Omental fat pad (tissue), 4 donors: ENCODE data around the gene PLD1. TPM values are rescaled to one million over a fixed set of nuclear protein-coding genes. Genes with fewer than 3 reads are reported as not detected.

Experiments used
- ATAC-seq: fragments of 150-250 bp; one replicate; pipeline ENCODE4 v1.9.1; 2016; ENCODE audit warnings: mild to moderate bottlenecking, moderate library complexity; ENCODE audit not compliant: low FRiP score
- DNase-seq: peaks from one replicate; pipeline ENCODE4 v3.0.0-alpha.2; 2019; ENCODE audit warnings: low spot score
- CTCF ChIP-seq, 3 donors: fragments of 450-650 bp; IDR thresholded peaks; one replicate each; pipeline ENCODE4 v1.5.1; 2016 to 2017; ENCODE audit warnings: antibody characterized with exemption in 3 of 3, mild to moderate bottlenecking in 3 of 3, moderate library complexity in 2 of 3
- total RNA-seq, 4 donors: library from RNA; depleted of rRNA; stranded (reverse); fragments of >200 nt; gene quantifications; one replicate each; pipeline ENCODE4 v1.1.0, GENCODE V29; 2016

PLD1 gene
- total RNA-seq, 4 donors from 2014 or later, result 9.7 to 73.3 (median 33.2) TPM

GRCh38 chr3:171574556-171575240 is 235.6 kb downstream of the PLD1 start:
- ATAC-seq (no peak), DNase-seq (no peak)
- no peak for TF ChIP-seq CTCF (IDR thresholded peaks at IDR 0.05)

- DNase-seq (no peak), ATAC-seq (no peak)
- TF ChIP-seq CTCF (IDR thresholded peaks at IDR 0.05), result no peak
These were observed 240.6 kb downstream of the PLD1 start for GRCh38 chr3:171569571-171570132.

GRCh38 chr3:171568766-171569165 is 241.5 kb downstream of the PLD1 start:
- ATAC-seq, result no peak
- no peak for DNase-seq
- no peak for TF ChIP-seq CTCF (IDR thresholded peaks at IDR 0.05)

GRCh38 chr3:171566803-171567422 is 243.4 kb downstream of the PLD1 start:
- peak in 1 of 3 donors; percentile 58 for TF ChIP-seq CTCF (IDR thresholded peaks at IDR 0.05)
- DNase-seq (no peak), ATAC-seq (no peak)

- TF ChIP-seq CTCF (IDR thresholded peaks at IDR 0.05), result no peak
- ATAC-seq (no peak), DNase-seq (no peak)
These were observed 244.7 kb downstream of the PLD1 start for GRCh38 chr3:171565481-171566058.

GRCh38 chr3:171564748-171565480 is 245.4 kb downstream of the PLD1 start:
- TF ChIP-seq CTCF (IDR thresholded peaks at IDR 0.05), result no peak
- ATAC-seq, result no peak
- DNase-seq, result no peak
